NCI-H2107 treated with DMSO at 0.1 percent for 48 hours (cell line): ENCODE data around the gene RGS7BP.
"Not testable (repeated sequence)": the region's sequence is repeated elsewhere in the genome, so short reads cannot be mapped to it uniquely, and the experiment has no call there.

Experiments used
- DNase-seq: peaks from one replicate; lab custom pipeline; 2025; ENCODE audit not compliant: unreplicated experiment; lab: John Stamatoyannopoulos, UW

The RGS7BP gene

DNA sequence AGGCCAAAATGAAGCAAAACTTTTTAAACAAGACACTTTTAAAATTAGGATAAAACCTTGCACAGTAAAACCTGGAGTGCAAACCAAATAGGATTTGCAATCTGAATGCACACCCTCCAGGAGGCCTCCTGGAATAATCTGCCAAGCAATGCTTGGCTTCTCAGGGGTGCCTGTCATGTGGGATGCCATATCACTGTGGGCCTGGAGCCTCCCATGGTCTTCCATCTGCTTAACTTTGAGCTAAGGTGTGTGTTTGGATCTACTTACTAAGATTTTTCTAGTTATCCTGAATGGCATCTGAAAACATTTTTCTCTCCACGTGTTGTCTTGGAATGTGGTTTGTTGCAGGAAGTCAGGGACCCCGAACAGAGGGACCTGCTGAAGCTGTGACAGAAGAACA, 52.1 kb downstream of the RGS7BP start:
- no peak for DNase-seq

- DNase-seq, result not testable (repeated sequence)
Observed at GRCh38 chr5:64558641-64559040, 52.8 kb downstream of the RGS7BP start.

DNA sequence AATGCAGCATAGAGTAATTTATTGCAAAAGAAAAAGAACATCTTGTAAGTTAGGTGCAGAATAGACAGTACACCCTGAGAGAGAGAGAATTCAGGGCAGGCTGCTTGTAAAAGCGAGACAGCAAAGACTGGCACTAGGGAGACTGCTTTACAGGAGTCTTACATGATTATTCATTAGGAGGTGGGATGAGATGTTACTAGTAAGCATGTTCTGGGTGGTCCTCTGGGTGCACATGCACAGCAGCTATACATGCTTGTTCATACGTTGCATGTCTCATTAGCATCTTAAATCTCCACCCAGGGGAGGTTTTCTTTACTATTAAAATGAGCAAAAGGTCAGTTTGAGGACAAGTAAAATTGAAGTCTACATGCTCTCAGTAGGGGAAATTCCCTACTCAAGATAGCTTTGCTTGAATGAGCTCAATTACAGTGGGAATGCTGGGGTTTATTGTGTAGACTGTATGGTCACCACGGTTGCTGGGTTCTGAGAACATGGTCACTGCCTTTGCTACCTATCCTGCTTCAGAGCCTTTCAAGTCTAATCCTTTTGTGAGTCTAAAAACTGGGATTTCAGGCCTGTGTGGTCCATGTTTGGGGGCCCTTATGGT, 60.6 kb downstream of the RGS7BP start:
- DNase-seq, result no peak

GRCh38 chr5:64569858-64570257, 64.0 kb downstream of the RGS7BP start:
- no peak for DNase-seq

DNA sequence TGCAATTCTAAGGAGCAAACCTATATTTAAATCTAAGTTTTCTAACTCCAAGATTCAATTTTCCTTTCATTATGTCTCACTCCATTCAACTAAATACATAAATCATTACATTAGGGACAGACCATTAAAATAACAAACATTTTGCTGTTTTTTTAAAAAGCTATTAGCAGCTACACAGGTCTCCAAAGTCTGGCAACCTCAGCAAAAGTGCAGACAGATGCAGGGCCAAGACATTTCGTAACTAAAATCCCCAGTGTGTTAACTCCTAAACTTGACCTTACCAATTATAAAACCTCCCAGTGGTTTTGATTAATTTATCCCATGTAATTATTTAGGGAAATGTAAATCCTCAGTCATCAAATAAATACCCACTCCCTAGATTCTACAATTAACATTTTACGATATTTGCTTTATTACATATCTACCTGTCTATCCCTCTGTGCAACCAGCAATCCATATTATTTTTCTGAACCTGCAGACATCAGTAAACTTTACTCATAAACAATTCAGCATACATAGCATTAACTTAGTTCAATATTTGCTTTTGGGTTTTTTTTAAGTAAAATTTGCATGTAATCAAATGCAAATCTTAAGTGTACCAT, 64.7 kb downstream of the RGS7BP start:
- no peak for DNase-seq

GRCh38 chr5:64575561-64575960, 69.7 kb downstream of the RGS7BP start:
- no peak for DNase-seq

DNA sequence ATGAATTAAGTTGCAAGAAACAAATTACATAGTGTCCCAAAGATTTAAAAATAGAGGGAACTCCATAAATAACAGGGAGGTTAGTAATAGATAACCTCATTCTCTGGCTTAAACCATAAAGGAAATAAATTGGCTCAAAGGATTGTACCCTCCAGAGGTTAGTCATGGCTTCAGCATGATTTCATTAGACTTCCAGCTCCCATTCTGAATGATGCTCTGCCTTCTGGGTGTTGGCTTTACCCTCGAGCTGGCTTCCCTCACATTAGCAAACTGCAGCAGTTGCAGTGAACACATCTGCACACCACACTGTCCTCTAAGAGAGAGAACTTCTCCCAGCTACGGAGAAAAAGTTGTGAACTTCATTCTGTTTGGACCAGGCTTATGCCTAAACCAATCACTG, 70.4 kb downstream of the RGS7BP start:
- no peak for DNase-seq

DNA sequence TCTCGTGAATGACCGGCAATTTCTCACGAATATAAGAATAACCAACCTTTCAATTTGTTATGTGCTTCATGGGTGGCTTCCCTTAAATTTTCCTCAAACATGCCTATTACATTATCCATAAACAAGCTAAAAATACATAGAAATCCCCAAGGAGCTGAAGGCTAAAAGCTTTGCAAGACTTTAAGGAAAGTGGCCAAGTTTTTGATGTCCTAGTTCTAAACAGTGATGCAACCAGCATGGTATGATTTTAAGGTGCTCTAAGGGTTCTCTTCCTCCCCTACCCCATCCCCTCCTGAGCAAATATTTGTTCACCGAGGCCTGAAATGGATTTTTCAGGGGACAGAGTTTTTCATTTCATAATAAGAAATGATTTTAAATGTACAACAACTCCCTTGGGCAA, 79.8 kb downstream of the RGS7BP start:
- no peak for DNase-seq

DNA sequence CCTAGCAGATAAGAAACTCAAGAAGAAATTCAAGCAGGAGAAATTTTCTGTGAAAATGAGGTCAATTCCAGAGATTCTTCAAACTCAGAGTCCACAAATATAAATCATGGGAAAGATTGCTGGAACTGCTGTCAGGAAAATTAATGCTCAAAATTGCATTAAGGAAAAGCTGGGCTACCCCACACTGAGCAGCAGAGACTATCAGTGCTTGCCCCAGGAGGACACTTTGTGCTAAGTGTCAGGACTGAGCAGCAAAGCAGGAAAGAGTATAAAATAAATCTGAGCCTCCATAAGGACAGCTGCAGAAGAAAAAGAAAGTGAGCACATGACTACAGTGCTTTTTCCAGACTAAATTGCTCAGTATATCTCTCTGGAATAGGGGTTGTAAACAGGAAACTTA, 81.6 kb downstream of the RGS7BP start:
- no peak for DNase-seq

DNA sequence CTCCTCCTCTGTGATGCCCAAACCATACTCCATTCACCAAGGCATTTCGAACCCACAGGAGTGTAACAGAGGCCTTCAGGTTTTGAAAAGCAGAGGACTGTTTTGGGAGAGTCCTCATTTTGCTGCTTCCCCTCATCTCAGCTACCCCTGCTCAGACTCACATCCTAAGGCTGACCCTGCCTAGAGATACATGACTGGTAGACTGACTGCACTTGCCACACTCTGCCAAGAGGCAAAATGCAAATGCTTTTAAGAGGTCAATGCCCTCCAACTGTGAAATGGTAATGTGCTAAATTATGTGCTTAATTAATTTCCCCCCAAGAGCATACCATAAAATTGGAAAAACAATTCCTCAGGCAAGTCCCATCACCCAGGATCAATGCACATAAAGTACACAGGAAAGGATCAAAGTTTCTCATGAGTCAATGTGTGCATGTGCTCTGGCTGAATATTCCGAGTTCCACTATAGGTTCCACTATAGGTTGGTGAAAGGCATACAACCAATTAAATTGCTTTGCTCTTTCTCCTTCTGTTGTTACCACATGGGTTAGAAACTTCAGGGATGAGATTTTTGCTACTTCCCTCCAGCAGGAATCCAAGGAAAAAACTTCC, 87.0 kb downstream of the RGS7BP start:
- DNase-seq, result no peak

DNA sequence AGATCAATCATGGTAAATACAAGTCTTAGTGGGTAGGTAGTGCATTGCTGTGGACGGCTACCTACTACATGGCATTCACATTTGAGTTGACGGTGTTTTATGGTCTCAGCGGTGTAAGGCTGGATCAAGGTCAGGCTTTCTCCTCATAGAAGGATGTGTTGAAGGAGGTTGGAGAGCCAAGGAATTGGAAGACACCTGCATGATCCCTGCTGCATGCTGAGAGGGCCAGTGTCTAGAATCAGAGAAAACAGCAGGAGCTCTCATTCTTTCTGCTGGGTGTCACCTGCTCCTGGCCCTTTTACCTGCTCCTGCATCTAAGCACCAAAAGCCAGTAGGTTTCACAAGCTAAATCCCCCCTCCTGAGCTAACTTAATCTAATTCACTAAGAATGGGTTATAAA, 88.2 kb downstream of the RGS7BP start:
- DNase-seq, result no peak

- no peak for DNase-seq
Observed at GRCh38 chr5:64594601-64595000, 88.8 kb downstream of the RGS7BP start.

DNA sequence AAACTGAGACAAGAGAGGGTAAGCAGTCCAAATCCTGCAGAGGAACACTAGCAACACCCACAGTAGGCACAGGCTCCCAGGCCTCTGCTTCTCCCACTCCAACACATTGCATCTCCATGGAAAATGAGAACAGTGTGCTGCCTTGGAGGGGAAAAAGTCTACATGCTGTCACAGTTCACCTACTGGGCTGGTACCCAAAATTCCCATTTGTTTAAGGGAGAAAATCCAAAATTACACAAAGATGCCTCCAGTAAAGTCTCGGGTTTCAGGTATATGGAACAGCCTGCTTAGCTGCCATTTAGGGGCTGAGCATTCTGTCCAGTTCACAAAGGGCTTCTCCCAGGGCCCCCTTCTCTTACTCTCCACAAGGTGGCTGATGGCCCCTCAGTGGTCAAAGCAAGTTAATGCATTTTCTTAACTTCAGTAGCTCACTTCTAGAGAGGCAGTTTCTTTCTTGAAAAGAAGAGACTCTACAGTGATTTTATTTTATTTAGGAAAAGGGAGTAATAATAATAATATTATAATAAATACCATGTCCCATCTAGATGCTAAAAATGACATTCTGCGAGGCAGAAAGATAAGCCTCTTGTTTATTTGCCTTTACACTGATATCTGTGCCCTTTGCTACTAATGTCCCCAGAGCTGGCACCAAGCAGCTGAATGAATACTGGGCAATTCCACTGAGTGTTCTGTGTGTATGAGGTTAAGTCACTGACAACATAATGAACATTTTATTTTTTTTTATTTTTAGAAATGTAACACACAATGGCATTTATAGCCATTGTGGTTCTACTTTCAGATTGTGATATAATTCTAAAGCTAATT, 89.4 kb downstream of the RGS7BP start:
- DNase-seq, result no peak

GRCh38 chr5:64599226-64599625, 93.4 kb downstream of the RGS7BP start:
- DNase-seq, result no peak

GRCh38 chr5:64603676-64604075, 97.9 kb downstream of the RGS7BP start:
- no peak for DNase-seq

- no peak for DNase-seq
Observed at GRCh38 chr5:64606926-64607325, 101.1 kb downstream of the RGS7BP start.

DNA sequence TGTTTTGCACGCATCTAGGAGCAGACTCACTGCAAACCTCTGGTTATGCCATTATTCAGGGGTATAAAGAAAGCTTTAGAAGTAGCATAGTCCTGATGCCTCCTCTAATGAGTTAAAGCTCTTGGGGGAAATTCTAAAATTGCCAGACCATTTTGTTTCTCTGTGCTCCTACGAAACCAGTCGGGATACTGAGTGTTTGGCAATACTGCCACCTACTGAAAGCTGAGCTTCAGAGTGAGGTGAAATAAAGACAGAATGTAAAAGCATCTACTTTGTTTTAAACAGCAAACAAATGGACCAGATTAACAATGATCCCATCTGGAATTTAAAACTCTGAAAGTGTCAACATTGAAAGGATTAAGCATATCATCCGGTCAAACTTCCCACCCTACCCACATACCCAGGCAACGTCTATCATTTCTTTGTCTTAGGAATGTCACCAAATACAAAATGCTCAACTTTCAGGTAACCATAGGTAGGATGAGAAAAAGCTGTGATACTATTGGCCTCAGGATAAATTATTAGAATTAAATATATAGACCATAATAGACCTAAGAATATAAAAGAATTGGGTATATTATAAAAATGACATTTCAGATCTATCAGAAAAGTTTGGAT, 106.6 kb downstream of the RGS7BP start:
- no peak for DNase-seq

DNA sequence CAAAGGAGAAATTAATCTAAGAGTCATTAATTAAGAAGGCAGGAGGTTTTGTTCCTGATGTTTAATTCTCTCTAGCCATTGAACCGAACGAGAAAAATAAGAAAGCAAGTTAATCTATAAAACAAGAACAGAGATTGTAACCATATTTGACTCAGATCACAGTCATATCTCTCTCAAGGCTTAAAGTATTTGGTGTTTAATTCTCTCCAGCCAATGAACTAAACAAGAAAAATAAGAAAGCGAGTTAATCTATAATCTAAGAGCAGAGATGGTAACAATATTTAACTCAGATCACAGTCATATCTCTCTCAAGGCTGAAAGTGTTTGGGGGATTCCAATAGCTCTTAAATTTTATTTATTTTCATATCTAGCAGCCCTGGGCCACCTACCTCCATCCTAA, 110.1 kb downstream of the RGS7BP start:
- no peak for DNase-seq

GRCh38 chr5:64619609-64620008, 113.8 kb downstream of the RGS7BP start:
- DNase-seq, result no peak

GRCh38 chr5:64622991-64623390, 117.2 kb downstream of the RGS7BP start:
- DNase-seq, result no peak

DNA sequence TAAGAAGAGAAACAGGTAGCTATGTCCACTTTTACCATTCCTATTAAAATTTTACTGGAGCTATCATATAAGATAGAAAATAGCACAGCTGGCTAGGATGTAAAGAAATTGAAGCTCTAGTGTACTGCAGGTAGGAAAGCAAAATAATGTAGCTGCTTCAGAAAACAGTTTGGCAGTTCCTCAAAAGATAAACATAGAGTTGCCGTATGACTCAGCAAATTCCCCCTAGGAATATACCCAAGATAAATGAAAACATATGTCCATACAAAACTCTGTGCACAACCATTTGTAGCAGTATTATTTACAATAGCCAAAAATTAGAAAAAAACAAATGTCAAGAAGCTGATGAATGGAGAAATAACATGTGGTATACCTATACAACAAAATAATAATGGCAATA, 119.9 kb downstream of the RGS7BP start:
- DNase-seq, result no peak

DNA sequence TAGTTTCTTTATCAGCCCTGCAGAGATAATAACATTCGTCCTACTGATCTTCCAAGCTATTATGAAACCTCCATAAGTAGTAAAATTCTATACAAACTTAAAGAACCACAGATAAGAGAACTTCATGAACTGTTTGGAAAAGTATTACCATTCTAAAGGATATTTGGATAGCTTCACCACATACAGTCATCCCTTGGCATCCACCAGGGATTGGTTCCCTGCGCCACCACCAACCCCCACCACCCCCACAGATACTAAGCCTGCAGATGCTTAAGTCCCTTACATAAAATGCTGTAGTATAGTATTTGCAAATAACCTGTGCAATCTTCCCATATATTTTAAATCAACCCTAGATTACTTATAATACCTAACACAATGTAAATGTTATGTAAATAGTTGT, 123.1 kb downstream of the RGS7BP start:
- DNase-seq, result no peak
